Medulla oblongata (tissue), 1 donor: ENCODE results near the gene SLC17A9.
A peak's percentile ranks its signal among the peaks of the same experiment; 100 is the strongest.

Source experiments
- DNase-seq: peaks from one replicate; pipeline ENCODE4 v3.0.0-alpha.2; 2015; ENCODE audit errors: extremely low spot score

The SLC17A9 gene, protein sequence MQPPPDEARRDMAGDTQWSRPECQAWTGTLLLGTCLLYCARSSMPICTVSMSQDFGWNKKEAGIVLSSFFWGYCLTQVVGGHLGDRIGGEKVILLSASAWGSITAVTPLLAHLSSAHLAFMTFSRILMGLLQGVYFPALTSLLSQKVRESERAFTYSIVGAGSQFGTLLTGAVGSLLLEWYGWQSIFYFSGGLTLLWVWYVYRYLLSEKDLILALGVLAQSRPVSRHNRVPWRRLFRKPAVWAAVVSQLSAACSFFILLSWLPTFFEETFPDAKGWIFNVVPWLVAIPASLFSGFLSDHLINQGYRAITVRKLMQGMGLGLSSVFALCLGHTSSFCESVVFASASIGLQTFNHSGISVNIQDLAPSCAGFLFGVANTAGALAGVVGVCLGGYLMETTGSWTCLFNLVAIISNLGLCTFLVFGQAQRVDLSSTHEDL

DNA sequence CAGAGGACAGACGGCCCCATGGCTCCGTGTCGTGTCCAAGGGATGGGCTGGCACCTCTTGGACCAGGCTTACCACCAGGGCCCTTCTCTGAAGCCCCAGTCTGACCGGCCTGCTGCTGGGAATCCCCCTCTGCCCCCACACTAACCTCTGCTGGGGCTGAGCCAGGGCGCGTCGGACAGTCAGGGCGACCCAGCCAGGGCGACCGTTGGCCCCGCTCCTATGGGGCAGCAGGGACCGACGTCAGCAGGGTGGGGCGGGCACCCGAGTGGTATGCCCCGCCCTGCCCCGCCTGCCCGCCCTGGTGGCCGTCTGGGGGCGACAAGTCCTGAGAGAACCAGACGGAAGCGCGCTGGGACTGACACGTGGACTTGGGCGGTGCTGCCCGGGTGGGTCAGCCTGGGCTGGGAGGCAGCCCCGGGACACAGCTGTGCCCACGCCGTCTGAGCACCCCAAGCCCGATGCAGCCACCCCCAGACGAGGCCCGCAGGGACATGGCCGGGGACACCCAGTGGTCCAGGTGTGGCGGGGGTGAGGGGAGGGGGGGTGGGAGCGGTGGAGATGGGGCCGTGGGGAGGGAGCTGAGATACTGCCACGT is at the start of gene SLC17A9:
Gene SLC17A9 (plus strand): TSS at position 337 of the 595 bp plus-strand sequence. CDS start 122 bp downstream, at position 459.
- peak; percentile 41 for DNase-seq

DNA sequence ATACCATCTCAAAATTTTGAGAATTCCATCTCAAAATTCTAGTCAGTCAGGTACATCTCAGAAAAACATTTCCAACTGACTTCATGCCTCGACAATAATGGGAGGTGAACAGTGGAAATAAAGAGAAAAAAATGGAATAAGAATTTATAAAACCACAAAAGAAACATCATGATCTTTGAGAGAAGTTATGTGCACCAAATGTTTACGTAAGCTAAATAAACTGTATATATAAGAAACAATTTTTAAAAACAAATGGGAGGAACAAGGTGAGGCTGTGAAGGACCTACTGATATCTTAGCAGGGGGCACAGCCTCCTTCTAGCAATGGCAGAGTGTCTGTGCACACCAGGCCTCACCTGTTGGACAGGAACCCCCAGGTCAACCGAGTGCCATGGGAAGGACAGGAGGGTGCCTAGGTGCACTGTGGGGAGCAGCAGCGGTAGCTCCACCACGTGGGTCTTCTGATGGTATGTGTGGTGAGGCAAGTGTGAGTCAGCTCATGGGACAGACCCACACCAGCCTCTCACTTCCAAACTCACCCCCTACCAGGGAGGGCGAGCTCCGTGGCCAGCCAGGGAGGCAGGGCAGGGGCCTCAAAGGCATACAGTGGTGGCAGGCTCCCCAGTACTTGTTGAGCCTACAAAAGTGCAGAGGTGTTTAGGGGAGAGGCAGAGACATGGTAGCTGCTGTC is 49.4 kb upstream of the SLC17A9 start:
- DNase-seq: no peak

DNA sequence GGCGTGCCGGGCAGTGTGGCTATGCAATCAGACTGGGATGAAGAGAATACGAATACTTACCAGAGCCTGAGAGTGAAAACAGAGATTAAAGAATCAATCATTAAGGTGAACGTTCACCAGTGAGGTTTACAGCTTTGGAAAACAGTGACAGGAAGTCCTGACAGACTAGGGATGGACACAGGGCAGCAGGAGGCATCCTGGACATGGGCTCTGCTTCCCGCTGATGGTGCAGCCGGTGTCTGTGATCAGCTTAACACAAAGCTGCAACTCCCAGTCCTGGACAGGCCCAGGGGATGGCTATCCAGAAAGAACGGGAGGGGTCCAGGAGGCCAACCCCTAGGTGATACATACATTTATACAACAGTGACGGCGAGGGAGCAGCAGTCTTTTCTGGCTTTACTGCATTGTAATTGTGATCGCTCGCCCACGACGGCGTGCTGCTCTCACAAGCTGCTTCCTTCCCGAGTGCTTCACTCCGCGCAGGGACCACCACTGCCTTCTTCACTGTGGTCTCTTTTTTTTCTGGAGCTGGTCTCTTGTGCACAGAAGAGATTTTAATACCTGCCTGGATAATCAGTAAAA is 46.9 kb upstream of the SLC17A9 start:
- no peak for DNase-seq

DNA sequence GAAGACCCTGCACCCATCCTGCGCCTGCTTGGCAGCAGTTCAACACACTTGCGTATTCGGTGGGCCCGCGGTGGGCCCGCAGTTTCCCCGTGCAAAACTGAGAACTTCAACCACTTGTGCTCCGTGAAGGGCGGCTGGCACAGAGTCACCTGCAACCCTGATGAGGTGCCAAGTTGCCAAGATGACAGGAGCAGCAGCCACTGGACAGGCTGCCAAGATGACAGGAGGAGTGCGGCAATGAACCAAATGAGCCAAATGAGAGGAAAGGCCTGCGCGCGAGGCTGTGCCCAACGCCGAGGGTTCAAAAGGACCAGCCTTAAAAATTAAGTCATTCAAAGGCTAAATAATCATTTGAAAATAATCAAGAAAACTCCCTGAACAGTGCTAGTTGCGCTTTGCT is 46.3 kb upstream of the SLC17A9 start:
- peak; percentile 49 for DNase-seq

DNA sequence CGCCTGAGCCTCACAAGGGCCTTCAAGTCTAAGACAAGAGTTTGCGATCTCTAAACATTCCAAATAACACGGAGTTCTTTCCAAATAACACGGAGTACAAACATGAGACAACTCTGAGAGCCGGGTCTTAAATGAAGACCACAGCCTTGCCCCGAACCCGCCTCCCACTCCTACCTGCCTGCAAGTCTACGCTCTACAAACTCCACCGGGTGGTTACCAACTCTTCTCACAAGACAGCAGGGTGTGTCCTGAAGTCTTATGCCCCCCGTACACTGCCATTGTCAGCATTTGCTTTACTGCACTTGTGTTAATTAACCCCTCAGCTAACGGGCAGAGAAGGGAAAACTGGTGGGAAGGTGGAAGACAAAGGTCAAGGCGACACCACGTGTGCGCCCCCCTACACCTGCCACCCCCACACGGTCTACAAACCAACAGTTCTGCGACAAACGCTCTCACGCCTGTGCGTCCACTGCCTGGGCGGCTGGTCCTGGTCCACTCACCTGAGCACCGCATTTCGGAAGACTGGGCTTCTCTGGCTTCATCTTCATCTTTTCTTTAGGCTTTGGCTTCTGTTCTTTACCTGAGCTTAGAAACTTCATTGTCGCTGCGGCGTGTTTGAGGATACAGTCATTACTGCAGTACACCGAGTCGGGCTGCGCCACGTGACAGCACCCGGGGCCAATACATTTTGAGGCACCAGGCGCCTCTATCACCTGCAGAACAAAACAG is 45.7 kb upstream of the SLC17A9 start:
- no peak for DNase-seq

DNA sequence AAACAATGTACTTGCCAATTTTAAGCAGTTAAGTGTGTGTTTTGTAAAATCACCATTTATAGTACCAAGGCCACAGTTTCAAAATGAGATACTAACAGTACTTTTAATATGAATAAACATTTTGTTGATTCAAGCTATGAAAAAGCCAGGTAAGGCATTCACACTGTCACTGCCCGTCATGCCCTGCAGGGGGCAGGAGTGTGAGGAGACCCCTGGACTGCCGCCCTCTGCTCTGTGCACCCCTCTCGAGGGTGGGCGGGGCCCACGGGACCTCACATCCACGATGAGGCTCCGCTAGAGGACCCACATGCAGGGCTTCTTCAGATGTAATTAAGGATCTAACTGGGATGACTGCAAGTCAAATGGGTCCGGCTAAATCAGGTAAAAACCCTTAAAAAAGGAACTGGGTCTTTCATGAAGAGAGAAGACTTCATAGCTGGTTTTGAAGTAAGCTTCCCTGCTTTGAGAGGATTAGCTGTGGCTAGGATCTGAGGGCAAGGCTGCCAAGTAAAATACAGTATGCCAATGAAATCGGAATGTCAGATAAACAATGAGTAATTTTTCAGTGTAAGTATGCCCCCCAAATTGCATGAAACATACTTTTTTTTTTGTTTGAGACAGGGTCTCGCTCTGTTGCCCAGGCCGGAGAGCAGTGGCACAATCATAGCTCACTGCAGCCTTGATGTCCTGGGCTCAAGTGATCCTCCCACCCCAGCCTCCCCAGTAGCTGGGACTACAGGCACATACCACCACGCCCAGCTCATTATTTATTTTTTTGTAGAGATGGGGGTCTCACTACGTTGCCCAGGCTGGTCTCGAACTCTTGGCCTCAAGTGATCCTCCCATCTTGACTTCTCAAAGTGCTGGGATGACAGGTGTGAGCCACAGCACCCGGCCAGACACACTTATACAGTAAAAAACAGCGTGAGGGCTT is 44.9 kb upstream of the SLC17A9 start:
- no peak for DNase-seq

DNA sequence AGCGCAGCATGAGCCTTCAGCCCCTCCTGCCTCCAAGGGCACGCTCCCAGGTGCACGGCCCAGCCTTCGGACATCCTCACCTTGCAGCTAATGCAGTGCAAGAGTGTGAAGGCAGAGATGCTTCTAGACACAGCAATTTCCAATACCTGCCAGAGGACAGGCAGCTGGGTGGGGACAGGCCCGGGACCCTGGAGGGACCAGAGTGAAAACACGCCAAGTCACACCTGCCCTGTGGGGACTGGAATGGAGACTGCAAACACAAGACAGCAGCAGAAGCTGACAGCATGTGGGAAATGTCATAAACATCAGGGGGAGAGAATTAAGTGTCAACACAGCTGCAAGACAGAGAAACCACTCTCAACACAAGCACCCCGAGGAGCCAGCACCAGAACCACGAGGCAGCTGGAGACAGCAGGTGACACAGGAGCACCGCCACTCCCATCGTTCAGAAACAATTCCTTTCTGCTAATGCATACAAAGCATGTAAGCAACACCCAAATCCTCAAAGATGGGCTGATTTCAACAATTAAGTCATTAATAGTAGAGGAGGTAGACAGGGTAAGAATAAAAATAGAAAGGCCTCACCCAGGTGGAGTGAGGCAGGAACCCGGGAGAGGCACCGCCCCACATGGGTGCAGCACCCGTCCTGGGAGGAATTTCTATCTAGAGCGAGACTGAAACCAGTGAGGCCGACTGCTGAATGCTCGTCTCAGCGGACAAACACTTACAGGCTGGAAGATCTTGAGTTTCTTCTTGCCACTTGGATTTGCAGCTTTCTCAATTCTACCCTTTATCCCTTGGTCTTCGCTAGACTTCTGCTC is 43.3 kb upstream of the SLC17A9 start:
- no peak for DNase-seq

DNA sequence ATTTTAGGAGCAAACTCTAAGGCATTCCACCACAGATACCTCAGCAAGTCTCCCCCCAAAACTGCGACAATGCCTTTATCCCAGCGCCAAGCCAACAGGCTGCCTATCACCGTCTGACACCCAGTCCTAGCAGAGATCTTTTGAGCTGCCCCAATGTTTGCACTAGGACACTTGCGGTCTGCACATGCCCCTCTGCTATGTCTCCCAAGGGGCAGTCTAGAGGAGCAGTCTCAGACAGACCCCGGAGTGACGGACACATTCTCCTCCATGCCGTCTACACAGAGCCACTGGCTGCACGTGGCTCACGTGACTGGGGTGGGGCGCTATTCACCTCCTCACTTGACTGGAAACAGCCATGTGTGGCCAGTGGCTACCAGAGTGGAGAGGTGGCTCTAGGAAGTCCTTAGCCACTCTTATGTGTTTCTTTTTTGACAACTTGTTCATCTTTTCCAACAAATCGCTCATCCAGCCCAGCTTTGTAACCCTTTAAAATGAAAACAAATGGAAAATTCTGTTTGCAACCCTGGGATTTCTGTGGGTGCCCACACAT is 42.2 kb upstream of the SLC17A9 start:
- no peak for DNase-seq

DNA sequence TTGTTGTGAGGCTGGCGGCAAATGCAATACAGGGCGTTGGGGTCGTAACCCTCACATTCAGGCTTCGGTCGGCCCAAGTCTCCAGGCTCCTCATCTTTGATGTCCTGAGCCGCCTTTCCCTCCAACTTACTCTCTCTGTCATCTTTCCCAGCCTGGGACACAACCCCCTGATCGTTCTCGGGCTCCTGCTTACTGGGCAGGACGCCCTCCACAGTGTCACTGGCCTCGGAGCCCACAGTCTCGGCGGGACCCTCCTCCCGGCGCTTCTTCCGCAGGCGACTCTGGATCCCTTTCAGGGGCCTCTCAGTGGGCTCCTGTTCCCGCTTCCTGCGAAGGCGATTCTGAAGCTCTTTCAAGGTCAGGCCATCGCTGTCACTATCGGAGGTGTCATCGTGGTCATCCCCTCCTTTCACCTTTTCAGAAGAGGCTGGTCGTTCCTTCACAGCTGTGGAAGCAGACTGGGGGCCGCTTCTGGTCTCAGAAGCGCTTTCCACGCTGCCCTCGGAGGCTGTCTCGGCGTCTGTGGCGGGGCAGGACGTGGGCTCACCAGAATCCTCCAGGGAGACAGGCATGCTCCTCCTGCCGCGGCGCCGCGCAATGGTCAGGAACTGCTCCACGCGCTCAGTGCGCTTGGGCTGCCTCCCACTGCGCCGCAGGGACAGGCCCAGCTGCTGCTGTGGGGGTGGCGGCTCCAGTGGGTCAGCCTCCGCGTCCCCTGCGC is 41.6 kb upstream of the SLC17A9 start:
- no peak for DNase-seq

DNA sequence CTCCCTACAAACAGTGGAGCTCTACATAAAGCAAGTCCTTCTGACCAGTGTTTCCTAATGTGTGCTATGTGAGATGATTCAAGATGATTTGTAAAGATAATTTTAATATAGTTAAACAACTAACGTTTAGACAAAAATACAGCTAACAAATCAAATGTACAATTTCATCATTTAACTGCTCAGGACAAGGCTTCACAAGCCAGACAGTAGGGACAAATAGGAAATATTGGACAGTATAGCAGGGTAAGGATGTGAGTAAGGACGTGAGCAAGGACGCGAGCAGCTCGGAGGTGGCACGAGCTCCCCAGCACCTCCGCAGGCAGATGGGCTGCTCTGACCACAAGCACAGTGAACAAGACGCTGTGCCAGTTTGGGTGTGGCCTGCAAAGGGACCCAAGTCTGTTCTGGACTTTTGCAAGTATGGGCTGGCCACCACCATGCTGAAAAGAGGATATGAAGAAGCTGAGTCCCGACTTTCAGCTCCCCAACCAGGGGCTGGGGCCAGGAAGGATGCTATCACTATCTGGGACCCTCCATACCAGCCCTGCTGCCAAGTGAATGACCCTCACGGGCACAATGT is 40.7 kb upstream of the SLC17A9 start:
- DNase-seq: no peak

DNA sequence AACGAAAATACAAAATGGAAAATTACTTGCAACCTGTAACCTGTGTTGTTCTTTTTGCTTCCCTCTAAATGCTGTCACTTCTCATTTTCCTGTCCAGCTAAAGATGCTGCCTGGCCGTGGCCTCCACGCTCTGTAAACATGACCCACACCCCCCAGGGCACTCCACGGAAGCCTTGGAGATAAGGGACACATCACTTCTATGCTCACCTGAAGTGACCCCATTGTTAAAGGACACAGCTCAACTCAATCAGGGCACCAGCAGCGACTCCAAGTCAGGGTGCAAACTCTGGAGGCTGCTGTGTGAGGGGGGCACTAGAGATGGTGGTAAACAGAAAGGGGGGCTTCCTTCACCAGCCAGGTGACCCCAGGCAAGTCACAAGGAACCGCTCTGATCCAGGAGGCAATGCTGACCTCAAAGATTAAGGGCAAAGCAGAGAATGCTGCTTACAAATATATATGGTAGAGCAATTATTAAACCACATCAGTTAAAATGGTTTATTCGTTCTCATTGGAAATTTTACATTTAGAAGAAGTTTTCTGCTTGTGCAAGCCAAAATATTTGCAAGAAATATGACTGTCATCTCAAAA is 39.4 kb upstream of the SLC17A9 start:
- no peak for DNase-seq

DNA sequence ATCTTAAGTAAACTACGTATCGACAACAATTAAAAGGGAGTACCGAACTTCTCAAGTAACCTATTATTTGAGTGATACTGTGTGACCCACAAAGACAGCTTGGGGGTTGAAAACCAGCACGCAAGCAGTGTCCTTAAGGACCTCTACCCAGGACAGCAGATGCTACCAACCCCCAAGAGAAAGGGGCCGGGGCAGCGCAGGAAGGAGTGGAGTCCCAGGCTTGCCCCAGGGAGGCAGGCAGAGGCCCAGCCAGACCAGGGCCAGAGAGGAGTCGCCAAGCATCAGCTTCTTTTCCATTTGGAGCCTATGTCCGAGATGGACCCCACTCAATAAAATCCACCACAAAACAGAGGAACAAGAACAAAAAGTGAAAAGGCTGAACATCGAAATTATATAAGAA is 38.1 kb upstream of the SLC17A9 start:
- no peak for DNase-seq

DNA sequence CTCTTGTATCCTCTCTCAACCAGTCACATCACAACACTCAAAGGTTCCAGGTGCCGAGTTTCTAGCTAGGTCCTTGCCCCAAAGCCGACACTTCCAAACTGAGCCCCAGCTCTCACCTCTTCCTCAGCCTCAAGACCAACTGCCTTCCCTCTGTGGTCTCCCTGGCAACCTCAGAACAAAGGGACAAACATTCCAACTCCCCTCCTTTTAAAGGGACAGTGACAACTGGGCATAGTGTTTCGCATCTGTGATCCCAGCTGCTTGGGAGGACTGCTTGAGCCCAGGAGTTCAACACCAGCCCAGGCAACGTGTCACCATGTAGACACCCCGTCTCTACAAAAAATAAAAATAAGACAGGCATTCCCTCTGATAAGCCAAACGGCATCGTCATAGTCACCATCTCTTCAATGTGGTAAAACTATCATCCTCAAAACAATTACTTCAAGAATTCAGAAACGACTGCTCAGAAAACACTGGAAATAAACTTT is 37.5 kb upstream of the SLC17A9 start:
- DNase-seq: peak; percentile 89

DNA sequence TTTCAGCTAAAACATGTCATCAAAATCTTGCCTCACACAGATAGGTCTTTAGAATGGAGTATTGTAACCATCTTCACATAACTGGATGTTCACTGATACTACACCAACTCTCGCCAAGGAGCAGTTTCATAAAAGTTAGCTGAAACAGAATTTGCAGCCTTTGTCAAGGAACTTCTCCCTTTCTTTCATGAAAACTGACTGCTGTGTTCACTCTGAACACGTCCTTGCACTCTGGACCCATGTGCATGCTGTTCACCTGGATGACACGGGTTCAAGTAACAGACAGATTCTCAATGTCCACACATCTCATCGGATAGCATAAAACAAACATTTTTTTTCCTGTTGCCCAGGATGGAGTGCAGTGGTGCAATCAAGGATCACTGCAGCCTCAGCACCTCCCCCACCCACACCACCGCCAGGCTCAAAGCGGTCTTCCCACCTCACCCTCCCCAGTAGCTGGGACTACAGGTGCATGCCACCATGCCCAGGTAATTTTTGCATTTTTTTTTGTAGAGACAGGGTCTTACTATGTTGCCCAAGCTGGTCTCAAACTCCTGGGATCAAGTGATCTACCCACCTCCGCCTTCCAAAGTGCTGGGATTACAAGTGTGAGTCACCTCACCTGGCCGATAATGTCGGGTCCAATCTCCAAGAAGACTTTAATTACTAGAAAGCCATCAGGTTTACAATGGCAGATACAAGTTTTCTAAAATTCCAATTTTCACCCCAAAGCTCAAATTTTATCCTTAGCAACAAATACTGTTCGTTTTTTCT is 35.6 kb upstream of the SLC17A9 start:
- DNase-seq: no peak

DNA sequence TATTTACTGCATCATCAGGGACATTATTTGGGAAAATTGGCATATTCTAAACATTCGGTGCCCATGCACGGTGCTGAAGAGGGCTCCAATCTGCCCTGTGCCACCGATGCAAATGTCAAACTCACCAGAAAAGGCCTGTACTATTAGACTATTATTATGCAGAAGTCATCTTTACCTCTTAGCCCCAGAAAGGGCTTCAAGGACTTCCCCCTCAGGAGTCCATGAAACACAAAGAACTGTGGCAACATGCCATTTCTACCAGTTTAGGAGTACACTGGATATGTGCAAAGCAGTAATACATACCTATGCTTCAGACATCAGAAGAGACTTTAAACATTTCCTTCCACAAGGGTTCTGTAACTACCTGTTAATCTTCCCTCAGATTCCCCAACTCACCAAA is 34.8 kb upstream of the SLC17A9 start:
- DNase-seq: no peak

DNA sequence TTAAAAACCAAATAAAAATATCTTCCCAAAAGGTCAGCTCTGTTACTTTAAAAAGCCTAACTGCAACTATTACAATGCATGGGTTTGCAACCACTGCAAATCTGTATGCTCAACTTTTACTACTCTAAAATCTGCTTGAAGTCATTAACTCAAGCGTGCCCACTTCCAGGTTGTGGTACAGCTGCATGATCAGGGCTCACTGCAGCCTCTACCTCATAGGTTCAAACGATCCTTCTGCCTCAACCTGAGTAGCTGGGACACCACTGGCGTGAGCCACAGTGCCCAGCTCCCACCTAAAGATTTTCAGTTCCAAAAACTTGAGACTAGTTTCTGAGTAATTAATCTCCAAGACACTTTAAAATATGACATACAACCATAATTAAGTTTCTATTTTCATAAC is 34.4 kb upstream of the SLC17A9 start:
- DNase-seq: no peak

DNA sequence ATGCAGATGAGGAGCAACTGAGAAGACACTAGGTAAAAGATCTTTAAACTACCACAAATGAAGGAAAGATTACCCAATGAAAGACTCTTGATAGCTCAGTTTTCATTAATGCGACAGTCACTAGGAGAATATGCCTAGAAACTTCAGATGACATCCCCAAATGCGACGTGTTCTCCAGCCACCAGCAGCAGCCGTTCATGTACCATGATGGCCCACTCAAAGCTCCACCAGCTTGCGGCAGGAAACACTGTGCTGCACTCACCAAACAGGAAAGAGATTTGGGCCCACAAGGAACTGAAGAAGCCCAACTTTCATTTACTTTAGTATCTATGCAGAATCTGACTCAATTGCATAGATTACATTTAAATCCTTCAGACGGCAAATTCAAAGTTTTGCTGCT is 33.7 kb upstream of the SLC17A9 start:
- DNase-seq: no peak
